ENCODE measurements around the gene CAMSAP1. TPM values are rescaled to one million over a fixed set of nuclear protein-coding genes. Genes with fewer than 3 reads are reported as not detected.
A peak's percentile ranks its signal among the peaks of the same experiment; 100 is the strongest.
"Not testable (repeated sequence)": the region's sequence is repeated elsewhere in the genome, so short reads cannot be mapped to it uniquely, and the experiment has no call there.

Gene CAMSAP1
- total RNA-seq, 2 experiments from 2014 or later: 20.2 to 27.0 TPM

DNA sequence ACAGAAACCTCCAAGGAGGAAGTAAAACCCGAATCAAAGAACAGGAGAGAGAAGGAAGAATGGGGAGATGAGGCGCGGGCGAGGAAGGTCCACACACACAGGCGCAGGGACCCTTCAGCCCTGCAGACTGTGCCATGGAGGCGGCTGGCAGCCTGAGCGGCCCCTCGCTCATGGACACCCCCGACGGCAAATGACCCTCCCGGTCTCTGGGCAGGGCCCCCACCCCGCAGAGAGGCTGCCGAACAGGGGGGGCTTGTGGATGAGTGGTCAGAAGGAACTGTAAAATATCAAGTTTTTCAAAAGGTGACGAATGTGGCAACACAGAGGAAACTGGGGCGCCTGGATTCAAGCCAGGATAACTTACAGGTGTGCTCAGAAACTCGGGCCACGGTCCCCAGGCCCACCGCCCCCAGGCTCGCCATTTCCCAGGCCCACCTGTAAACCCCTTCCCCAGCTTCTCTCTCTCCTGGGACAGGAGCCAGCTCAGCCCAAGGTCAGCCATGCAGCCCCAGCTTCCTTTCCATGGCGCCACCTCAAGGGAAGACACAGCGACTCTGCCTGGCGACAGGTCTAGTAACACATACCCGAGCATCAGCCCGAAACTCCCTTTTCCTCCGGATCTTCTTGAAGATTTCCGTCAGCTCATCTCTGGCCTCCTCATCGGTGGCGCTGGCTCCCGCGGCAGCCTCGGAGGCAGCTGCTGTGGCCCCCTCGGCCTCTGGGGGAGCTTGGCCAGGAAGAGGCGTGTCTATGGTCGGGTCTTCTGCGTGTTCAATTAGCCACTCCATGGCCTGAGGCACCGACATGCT lies 37.3 kb upstream of the CAMSAP1 start:
- no peak for ATAC-seq
- ChIA-PET POLR2A (no interaction called here), CTCF (no interaction called here)
- Mint-ChIP-seq H3K4me1 (ENCODE audit: low read depth) (peaks cover 4% of the 10 kb centered on the region), H3K9me3 (peaks cover 1% of the 10 kb centered on the region), H3K36me3 (ENCODE audit: low read depth) (peaks cover 51% of the 10 kb centered on the region), H3K4me3 (no peak overlapping the region), H3K27ac (no peak overlapping the region), H3K27me3 (no peaks in the 10 kb centered on the region)
- TF ChIP-seq, protein P1, sequence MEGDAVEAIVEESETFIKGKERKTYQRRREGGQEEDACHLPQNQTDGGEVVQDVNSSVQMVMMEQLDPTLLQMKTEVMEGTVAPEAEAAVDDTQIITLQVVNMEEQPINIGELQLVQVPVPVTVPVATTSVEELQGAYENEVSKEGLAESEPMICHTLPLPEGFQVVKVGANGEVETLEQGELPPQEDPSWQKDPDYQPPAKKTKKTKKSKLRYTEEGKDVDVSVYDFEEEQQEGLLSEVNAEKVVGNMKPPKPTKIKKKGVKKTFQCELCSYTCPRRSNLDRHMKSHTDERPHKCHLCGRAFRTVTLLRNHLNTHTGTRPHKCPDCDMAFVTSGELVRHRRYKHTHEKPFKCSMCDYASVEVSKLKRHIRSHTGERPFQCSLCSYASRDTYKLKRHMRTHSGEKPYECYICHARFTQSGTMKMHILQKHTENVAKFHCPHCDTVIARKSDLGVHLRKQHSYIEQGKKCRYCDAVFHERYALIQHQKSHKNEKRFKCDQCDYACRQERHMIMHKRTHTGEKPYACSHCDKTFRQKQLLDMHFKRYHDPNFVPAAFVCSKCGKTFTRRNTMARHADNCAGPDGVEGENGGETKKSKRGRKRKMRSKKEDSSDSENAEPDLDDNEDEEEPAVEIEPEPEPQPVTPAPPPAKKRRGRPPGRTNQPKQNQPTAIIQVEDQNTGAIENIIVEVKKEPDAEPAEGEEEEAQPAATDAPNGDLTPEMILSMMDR (IDR thresholded peaks at IDR 0.05): no peak
- intact Hi-C loops (cut with micrococcal nuclease): no loop called here
- DNase-seq: no peak

DNA sequence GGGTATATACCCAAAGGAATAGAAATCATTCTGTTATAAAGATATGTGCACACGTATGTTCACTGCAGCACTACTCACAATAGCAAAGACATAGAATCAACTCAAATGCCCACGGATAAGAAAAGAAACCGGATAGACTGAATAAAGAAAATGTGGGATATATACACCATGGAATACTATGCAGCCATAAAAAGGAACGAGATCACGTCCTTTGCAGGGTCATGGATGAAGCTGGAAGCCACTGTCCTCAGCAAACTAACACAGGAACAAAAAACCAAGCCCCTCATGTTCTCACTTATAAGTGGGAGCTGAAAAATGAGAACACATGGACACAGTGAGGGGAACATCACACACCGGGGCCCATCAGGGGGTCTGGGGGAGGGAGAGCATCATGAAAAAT lies 36.3 kb upstream of the CAMSAP1 start:
- CTCF ChIA-PET, DNase-seq: not testable (repeated sequence)

DNA sequence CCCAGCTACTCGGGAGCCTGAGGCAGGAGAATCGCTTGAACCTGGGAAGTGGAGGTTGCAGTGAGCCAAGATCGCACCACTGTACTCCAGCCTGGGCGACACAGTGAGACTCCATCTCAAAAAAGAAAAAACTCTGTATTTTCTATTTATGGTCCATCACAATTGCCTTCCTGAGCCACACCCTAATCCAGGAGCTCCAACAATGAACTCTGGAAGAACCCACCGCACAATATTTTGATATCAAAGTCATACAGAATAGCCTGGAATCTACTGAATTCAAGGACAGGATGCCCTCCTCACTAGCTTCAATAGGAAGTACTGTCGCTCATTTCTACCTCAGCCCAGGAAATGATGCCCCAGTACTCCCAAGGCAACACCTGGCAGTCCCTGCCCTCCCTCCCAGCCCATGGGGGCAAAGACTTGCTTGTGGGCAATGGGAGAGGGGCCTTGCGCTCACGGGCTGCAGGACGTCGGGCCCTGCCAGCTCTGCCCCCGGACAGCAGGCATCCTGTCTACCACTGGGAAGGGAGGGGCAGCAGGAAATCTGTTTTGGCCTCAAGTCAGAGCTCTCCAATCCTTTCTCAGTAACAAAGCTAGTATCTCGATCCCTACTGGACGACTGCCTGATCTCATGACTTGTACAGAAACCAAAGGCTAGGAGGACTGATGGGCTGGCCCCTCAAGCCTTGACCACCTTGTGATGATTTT lies 34.1 kb upstream of the CAMSAP1 start:
- intact Hi-C loops (cut with micrococcal nuclease): no loop called here
- peaks cover 69% of the 10 kb centered on the region for H3K36me3 Mint-ChIP-seq (ENCODE audit: low read depth)

More for the DNA sequence above, 36.3 kb upstream of the CAMSAP1 start:
- ATAC-seq; H3K27me3 Mint-ChIP-seq; intact Hi-C loops (cut with micrococcal nuclease); POLR2A ChIA-PET; H3K4me3 Mint-ChIP-seq; H3K27ac Mint-ChIP-seq; H3K4me1 Mint-ChIP-seq (ENCODE audit: low read depth); H3K9me3 Mint-ChIP-seq: not testable (repeated sequence)
- H3K36me3 Mint-ChIP-seq (ENCODE audit: low read depth): peaks cover 58% of the 10 kb centered on the region

DNA sequence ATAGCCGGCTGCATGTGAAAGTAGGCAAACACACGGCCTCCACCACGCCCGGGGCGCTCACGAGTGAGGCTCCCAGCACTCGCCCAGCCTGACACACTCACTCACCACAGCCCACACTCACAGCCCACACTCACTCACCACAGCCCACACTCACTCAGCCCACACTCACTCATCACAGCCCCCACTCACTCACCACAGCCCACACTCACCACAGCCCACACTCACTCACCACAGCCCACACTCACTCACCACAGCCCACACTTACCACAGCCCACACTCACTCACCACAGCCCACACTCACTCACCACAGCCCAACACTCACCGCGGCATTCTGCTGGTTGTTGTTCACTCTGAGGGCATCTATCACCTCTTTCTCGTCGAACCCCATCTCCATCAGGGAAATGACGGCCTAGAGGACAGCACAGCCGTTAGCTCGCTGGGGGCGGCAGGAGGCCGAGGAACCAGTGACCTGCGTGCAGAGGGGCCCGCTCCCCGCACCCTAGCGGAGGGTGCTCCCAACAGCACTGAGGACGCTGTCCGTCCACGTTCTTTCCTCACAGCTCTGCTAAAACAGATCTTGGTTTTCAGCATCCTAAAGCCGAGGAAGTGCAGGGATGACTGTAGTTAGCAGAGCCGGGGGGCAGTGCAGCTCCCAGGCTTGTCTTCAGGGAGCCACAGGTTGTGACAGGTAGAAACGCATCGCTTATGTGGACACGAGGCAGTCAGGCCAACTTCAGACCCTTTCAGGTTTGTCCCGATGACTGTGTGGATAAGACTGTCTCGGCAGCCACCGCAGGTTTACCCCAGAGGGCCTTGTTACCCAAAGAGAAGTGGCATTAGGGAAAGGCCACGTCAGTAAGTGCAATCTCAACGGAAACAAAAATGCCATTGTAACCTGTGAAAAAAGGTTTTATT lies 32.3 kb upstream of the CAMSAP1 start:
- H3K4me3 Mint-ChIP-seq: peak overlapping the region; percentile 67
- peaks cover 61% of the 10 kb centered on the region for H3K36me3 Mint-ChIP-seq (ENCODE audit: low read depth)
- TF ChIP-seq, protein P1 (IDR thresholded peaks at IDR 0.05): no peak
- H3K27ac Mint-ChIP-seq: peak overlapping the region; percentile 89
- H3K9me3 Mint-ChIP-seq: peaks cover 3% of the 10 kb centered on the region
- ChIA-PET CTCF (interaction anchor here (1.3 kb wide), 1 partner anchor 15 kb away, joined by 4 read pairs; no protein-coding TSS in a partner anchor), POLR2A (no interaction called here)
- DNase-seq: peak; percentile 70
- intact Hi-C loops (cut with micrococcal nuclease): no loop called here
- H3K27me3 Mint-ChIP-seq: peaks cover 3% of the 10 kb centered on the region
- H3K4me1 Mint-ChIP-seq (ENCODE audit: low read depth): peaks cover 10% of the 10 kb centered on the region
- ATAC-seq: peak; percentile 61

More for the DNA sequence above, 34.1 kb upstream of the CAMSAP1 start:
- ChIA-PET CTCF (no interaction called here), POLR2A (no interaction called here)
- H3K27me3 Mint-ChIP-seq: peaks cover 3% of the 10 kb centered on the region
- TF ChIP-seq, protein P1 (IDR thresholded peaks at IDR 0.05): no peak
- H3K27ac Mint-ChIP-seq: no peak overlapping the region
- ATAC-seq (no peak), DNase-seq (no peak)
- peaks cover 3% of the 10 kb centered on the region for H3K9me3 Mint-ChIP-seq
- H3K4me1 Mint-ChIP-seq (ENCODE audit: low read depth): peaks cover 10% of the 10 kb centered on the region
- H3K4me3 Mint-ChIP-seq: no peak overlapping the region

Measured in activated CD8-positive, alpha-beta T cell treated with anti-CD3 and anti-CD28 coated beads for 36 hours (primary cell).